Right renal cortex interstitium (tissue), 3 donors: Measurements from ENCODE around the gene VWA3A. TPM values are rescaled to one million over a fixed set of nuclear protein-coding genes. Genes with fewer than 3 reads are reported as not detected.
"Not testable (repeated sequence)": the region's sequence is repeated elsewhere in the genome, so short reads cannot be mapped to it uniquely, and the experiment has no call there.

ENCODE experiments used
- DNase-seq, 3 donors: peaks; one replicate each; pipeline ENCODE4 v3.0.0-alpha.2; 2013; ENCODE audit warnings: low read depth in 3 of 3, low spot score in 2 of 3
- polyA plus RNA-seq, 3 donors: library from polyadenylated mRNA; unstranded; fragments of 120-200 nt; gene quantifications; one replicate each; pipeline ENCODE4 v1.2.1, GENCODE V29; 2013; ENCODE audit not compliant: insufficient read length in 3 of 3

Gene VWA3A
- polyA plus RNA-seq, 3 donors = 1.6 TPM

- not testable (repeated sequence) for DNase-seq
These were observed 104.3 kb downstream of the VWA3A start for GRCh38 chr16:22196559-22197168.

GRCh38 chr16:22198547-22199293 is 106.4 kb downstream of the VWA3A start:
- DNase-seq = no peak

GRCh38 chr16:22202261-22202637 is 109.9 kb downstream of the VWA3A start:
- no peak for DNase-seq

- DNase-seq = no peak
These were observed 110.8 kb downstream of the VWA3A start for GRCh38 chr16:22203091-22203490.

GRCh38 chr16:22204091-22204655 is 111.8 kb downstream of the VWA3A start:
- no peak for DNase-seq

- DNase-seq = no peak
These were observed 113.3 kb downstream of the VWA3A start for GRCh38 chr16:22205577-22206012.

- DNase-seq = peak in 1 of 3 donors; percentile 82
These were observed 113.9 kb downstream of the VWA3A start, which contains the start of gene EEF2K for GRCh38 chr16:22206013-22206841. TSS of gene EEF2K (plus strand) at chr16:22206278. CDS start at chr16:22225730, 19,452 bp downstream.

Other genes with a start within 250 kb of the VWA3A start
- gene NPIPB4, start 234.8 kb upstream of the VWA3A start, polyA plus RNA-seq = 10 to 100 TPM; 33.9 to 45.6 (median 43.1) TPM
- 100 to 1,000 TPM; 314 to 351 (median 316) TPM for gene UQCRC2, start 139.2 kb upstream of the VWA3A start, polyA plus RNA-seq
- gene PDZD9, start 91.4 kb upstream of the VWA3A start, polyA plus RNA-seq = under 1 TPM; 0.24 to 0.39 (median 0.31) TPM
- gene MOSMO, start 84.4 kb upstream of the VWA3A start, polyA plus RNA-seq = 10 to 100 TPM; 18.1 to 18.6 (median 18.4) TPM
- gene SDR42E2, start 70.0 kb downstream of the VWA3A start, polyA plus RNA-seq = under 1 TPM; 0.11 to 0.16 (median 0.15) TPM
- gene EEF2K, start 113.7 kb downstream of the VWA3A start, polyA plus RNA-seq = 10 to 100 TPM; 10.0 to 12.0 (median 10.5) TPM
- gene POLR3E, start 204.9 kb downstream of the VWA3A start, polyA plus RNA-seq = 10 to 100 TPM; 46.0 to 50.5 (median 49.9) TPM